Smooth muscle cell (in vitro differentiated cells): ENCODE data around the gene ARSI. TPM values are rescaled to one million over a fixed set of nuclear protein-coding genes. Genes with fewer than 3 reads are reported as not detected.

Source experiments
- DNase-seq: peaks from one replicate; lab custom pipeline; 2025; ENCODE audit not compliant: unreplicated experiment; lab: John Stamatoyannopoulos, UW
- H2AFZ ChIP-seq: fragments of 200-600 bp; sonication (generic); 2 replicates; pipeline ENCODE4 v1.6.0; 2016; ENCODE audit warnings: antibody characterized with exemption, low read depth, mild to moderate bottlenecking
- H3F3A ChIP-seq: fragments of 200-600 bp; sonication (generic); 2 replicates; pipeline ENCODE4 v1.6.0; 2017; ENCODE audit warnings: antibody characterized with exemption, low read depth
- H3K27ac ChIP-seq: fragments of 200-600 bp; sonication (generic); 2 replicates; pipeline ENCODE4 v1.5.1; 2016; ENCODE audit warnings: low read depth, mild to moderate bottlenecking
- H3K27me3 ChIP-seq: fragments of 200-600 bp; sonication (generic); 2 replicates; pipeline ENCODE4 v1.6.1; 2016; ENCODE audit warnings: low read depth, mild to moderate bottlenecking
- H3K36me3 ChIP-seq: fragments of 200-600 bp; sonication (generic); 2 replicates; pipeline ENCODE4 v1.5.1; 2016; ENCODE audit warnings: low read depth
- H3K4me1 ChIP-seq: fragments of 200-600 bp; sonication (generic); 2 replicates; pipeline ENCODE4 v1.5.1; 2016; ENCODE audit warnings: low read depth
- H3K4me2 ChIP-seq: fragments of 200-600 bp; sonication (generic); 2 replicates; pipeline ENCODE4 v1.6.0; 2016; ENCODE audit warnings: mild to moderate bottlenecking
- H3K4me3 ChIP-seq: fragments of 200-600 bp; sonication (generic); 2 replicates; pipeline ENCODE4 v1.5.1; 2016; ENCODE audit warnings: mild to moderate bottlenecking
- H3K79me2 ChIP-seq: fragments of 200-600 bp; sonication (generic); 2 replicates; pipeline ENCODE4 v1.6.0; 2016; ENCODE audit warnings: low read depth, mild to moderate bottlenecking
- H3K9ac ChIP-seq: fragments of 200-600 bp; sonication (generic); 2 replicates; pipeline ENCODE4 v1.6.0; 2016; ENCODE audit warnings: low read depth
- H3K9me3 ChIP-seq: fragments of 200-600 bp; sonication (generic); replicated peaks from 2 replicates; pipeline ENCODE4 v1.5.1; 2016; ENCODE audit warnings: low read depth
- H4K20me1 ChIP-seq: fragments of 200-600 bp; sonication (generic); 2 replicates; pipeline ENCODE4 v1.6.0; 2016; ENCODE audit warnings: low read depth
- CTCF ChIP-seq: fragments of 200-600 bp; sonication (generic); IDR thresholded peaks from 2 replicates; pipeline ENCODE4 v1.5.1; 2017; ENCODE audit warnings: borderline replicate concordance, mild to moderate bottlenecking, antibody characterized with exemption; ENCODE audit not compliant: insufficient read depth, poor library complexity, severe bottlenecking
- WGBS: methylation state at CpG from one replicate; pipeline ENCODE4 v1.1.7; 2016; ENCODE audit warnings: low lambda C conversion rate; 5-methylcytosine and 5-hydroxymethylcytosine counted together
- polyA plus RNA-seq: library from polyadenylated mRNA; unstranded; fragments of >200 nt; fragmentation: Nextera tagmentation; extraction: Ambion mirVana; gene quantifications from 2 replicates; pipeline ENCODE4 v1.2.1, GENCODE V29; 2016
- total RNA-seq: library from RNA; depleted of rRNA; stranded (reverse); fragments of >200 nt; gene quantifications from 2 replicates; pipeline ENCODE4 v1.2.3, GENCODE V29; 2014

The ARSI gene
- total and polyA plus RNA-seq, 2 experiments from 2014 or later, result 68.9 to 87.6 TPM

- Histone ChIP-seq H3K4me3 (peak overlapping the region; percentile 58), H3K9ac (no peak overlapping the region), H2AFZ (no peak overlapping the region), H3K4me2 (peak overlapping the region; percentile 88), H3K36me3 (no peaks in the 10 kb centered on the region), H3K27ac (peak overlapping the region; percentile 22), H3K79me2 (peaks cover 5% of the 10 kb centered on the region), H3F3A (peaks cover 47% of the 10 kb centered on the region), H3K4me1 (peaks cover 42% of the 10 kb centered on the region), H3K9me3 (no peaks in the 10 kb centered on the region), H4K20me1 (peaks cover 6% of the 10 kb centered on the region), H3K27me3 (no peaks in the 10 kb centered on the region)
- no peak for DNase-seq
- no peak for TF ChIP-seq CTCF
- WGBS, result 14% methylated on average over 16 of the region's 16 CpGs
Observed at GRCh38 chr5:150303070-150303615, 438 bp upstream of the ARSI start.

GRCh38 chr5:150301901-150302300, 804 bp downstream of the ARSI start:
- no peak for DNase-seq
- Histone ChIP-seq H3K27ac (peak overlapping the region; percentile 96), H3K9ac (peak overlapping the region; percentile 69)

GRCh38 chr5:150301170-150301505, 1.6 kb downstream of the ARSI start:
- H3K27ac ChIP-seq, result peak overlapping the region; percentile 96
- H3K4me3 ChIP-seq, result peak overlapping the region; percentile 58

More at GRCh38 chr5:150301901-150302300, 804 bp downstream of the ARSI start:
- no peaks in the 10 kb centered on the region for H3K36me3 ChIP-seq
- H3K4me3 ChIP-seq, result peak overlapping the region; percentile 58
- peaks cover 47% of the 10 kb centered on the region for H3F3A ChIP-seq
- H2AFZ ChIP-seq, result peak overlapping the region; percentile 83
- peaks cover 42% of the 10 kb centered on the region for H3K4me1 ChIP-seq
- H4K20me1 ChIP-seq, result peaks cover 7% of the 10 kb centered on the region
- H3K27me3 ChIP-seq, result no peaks in the 10 kb centered on the region
- H3K4me2 ChIP-seq, result peak overlapping the region; percentile 88
- whole genome bisulfite sequencing, result 22% methylated on average over 22 of the region's 22 CpGs
- H3K9me3 ChIP-seq, result no peaks in the 10 kb centered on the region
- H3K79me2 ChIP-seq, result peaks cover 16% of the 10 kb centered on the region
- no peak for TF ChIP-seq CTCF

More at GRCh38 chr5:150301170-150301505, 1.6 kb downstream of the ARSI start:
- no peak for DNase-seq
- Histone ChIP-seq H3F3A (peaks cover 47% of the 10 kb centered on the region), H2AFZ (no peak overlapping the region), H3K79me2 (peaks cover 16% of the 10 kb centered on the region), H3K4me2 (peak overlapping the region; percentile 88), H4K20me1 (peaks cover 15% of the 10 kb centered on the region), H3K9me3 (no peaks in the 10 kb centered on the region), H3K9ac (no peak overlapping the region), H3K27me3 (no peaks in the 10 kb centered on the region), H3K4me1 (peaks cover 42% of the 10 kb centered on the region), H3K36me3 (no peaks in the 10 kb centered on the region)
- TF ChIP-seq CTCF, result no peak
- 11% methylated on average over 1 of the region's 1 CpG for whole genome bisulfite sequencing
